HG02798 (cell line): ENCODE results near the gene ATP2B1.
"Not testable (repeated sequence)": the region's sequence is repeated elsewhere in the genome, so short reads cannot be mapped to it uniquely, and the experiment has no call there.

Experiments
- ATAC-seq: cut with Tn5 transposase; IDR thresholded peaks from one replicate; pipeline ENCODE4 v1.9.1; 2021; ENCODE audit warnings: mild to moderate bottlenecking; ENCODE audit not compliant: unreplicated experiment, poor library complexity

The ATP2B1 gene

DNA sequence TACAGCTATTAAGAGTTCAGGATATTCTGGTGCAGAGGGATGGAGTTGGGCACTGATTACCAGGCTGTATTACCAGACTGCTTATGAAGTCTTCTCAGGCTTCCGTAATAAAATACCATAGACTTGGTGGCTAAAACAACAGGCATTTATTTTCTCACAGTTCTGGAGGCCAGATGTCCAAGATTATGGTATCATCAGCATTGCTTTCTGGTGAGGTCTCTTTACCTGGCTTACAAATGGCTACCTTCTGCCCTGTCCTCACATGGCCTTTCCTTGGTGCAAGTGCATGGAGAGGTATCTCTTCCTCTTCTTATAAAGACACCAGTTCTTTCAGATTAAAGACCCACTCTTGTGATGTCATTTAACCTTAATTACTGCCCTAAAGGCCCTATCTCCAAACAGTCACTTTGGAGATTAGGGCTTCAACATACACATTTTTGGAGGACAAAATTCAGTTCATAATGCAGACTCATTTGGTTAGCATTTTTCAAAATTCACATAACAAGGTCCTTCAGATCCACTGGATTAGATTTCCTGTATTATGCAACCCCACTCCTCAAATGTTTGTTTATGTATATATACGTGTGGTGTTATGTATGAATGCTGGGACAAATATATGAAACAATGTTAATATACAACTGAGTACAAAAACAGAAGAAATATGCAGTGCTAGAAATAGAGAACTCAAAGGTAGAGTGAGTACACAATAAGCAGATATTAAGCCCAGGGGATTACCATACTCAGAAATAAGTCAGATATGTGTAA, 9.3 kb upstream of the ATP2B1 start:
- no peak for ATAC-seq

DNA sequence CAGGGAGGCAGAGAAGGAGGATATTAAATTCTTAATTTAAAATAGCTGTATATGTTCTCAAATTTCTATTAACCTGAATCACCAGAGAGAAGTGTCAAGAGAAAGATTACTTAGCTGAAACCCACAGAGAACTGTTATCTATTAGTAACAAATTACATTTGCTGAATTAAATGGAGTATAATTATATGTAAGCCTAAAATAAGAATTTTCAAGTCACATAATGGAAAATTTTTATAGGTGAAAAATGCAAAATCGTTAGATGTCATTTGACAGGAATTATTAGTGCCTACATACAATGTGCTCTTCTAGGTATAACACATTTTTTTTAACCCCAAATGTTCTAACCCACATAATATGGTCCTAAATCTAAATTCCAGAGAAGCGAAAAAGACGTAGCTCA, 4.1 kb upstream of the ATP2B1 start:
- ATAC-seq: no peak

DNA sequence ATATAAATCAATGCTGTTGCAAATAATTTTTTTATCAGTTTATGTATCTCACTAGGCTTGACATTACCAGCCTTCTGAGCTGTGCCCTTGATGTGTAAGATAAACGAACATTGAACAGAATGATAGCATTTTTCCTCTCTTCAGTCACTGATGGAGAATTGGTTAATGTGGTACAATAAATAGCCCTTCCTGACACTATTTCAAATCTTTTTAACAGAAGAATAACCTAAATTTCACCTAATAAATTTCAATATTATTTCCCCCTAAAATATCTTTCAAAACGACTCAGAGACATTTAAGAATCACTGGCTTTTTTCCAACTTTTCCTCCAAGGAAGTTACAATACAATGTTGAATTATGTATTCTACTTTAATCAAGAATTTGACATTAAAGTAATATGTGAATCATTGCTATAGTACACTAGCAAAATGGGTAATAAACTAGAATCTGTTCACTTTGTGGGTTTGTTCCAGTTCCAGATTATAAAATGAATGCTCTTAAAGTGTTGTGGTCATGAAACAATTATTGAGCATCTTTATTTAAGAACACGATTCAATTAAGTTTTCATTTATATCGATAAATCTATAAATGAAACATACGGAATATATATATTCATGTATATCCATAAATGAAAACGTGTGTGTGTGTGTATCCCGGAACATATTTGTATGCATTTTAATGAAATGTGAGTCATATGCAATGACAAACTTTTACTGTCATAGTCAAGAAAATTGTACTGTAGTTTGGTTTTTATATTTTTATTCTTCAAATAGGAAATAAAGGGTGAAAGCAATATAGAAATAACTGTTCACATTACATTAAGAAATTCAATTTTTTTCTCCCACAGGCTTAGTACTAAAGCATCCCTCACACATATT, 2.5 kb upstream of the ATP2B1 start:
- no peak for ATAC-seq

DNA sequence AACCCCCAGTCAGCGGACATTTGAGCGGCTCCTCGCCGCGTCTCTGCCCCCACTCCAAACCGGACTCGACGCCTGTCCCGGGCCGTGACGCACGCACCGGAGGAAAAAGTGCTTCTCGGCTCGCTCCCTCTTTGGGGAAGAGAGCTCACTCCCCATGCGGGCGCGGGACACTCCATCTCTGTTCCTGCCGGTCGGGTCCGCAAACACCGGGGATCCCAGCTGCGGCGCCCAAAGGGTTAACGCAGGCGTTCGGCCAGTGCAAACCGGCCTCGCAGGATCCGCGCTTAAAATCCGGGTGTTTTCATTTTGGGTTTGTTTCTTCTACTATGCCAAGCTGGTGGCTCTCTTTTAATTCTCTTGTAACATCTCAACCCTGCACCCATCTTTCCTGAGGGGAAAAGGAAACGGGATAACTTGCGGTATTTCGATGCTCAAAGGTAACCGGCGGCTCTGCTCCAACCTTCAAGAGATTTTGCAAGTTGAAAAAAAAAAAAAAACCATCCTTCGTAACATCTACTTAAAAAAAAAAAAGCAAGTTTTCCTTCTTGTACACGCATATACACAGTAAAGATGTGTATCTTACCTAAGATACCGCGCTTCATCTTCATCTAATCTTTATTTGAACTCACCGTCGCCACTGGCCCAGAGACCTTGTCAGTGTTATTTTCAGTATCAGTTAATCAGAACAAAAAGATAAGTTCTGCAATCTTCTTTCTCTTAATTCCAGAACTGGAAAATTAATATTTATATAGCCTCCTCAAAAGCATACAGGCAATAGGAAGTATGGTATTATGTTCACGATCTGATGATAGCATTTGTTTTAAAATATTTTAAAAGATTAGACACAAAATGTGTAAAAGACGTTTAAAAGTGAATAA, 1.6 kb upstream of the ATP2B1 start:
- no peak for ATAC-seq

DNA sequence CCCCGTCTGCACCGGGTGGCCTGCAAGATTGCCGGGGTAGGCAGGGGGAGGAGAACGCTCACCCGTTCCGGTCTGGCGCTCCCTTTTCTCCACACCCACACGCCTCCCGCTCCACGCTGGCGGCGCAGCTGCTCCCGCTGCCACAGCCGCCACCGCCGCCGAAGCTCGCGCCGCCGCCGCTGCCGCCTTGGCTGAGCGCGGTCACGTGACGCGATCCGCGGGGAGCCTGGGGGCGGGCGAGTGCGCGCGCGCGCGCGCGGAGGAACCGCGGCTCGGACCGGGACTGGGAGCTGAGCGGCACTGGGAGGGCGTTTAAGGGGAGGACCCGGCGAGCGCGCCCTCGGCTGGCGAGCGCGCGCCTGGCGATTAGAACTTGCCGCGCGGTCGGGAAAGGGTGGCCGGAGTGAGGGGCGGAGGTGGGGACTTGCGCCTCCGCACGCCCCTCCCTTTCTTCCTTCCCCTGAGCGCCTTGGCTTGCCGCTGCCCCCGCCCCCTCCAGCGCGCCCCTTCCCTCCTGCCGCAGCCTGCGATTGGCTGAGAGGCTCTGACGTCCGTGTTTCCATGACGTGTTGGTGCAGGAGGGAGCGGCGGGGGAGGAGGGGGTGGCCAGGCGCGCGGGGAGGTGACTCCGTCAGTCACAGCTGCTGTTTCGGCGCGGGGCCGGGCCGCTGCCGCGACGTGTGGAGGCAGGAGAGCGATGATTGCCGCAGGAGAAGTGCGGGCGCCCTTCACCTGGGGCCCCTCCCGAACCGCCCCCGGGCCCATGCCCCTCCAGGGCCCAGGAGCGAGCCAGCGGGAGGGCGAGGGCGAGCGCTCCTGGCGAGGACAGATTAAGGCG, 738 bp upstream of the ATP2B1 start:
- peak; percentile 74 for ATAC-seq

DNA sequence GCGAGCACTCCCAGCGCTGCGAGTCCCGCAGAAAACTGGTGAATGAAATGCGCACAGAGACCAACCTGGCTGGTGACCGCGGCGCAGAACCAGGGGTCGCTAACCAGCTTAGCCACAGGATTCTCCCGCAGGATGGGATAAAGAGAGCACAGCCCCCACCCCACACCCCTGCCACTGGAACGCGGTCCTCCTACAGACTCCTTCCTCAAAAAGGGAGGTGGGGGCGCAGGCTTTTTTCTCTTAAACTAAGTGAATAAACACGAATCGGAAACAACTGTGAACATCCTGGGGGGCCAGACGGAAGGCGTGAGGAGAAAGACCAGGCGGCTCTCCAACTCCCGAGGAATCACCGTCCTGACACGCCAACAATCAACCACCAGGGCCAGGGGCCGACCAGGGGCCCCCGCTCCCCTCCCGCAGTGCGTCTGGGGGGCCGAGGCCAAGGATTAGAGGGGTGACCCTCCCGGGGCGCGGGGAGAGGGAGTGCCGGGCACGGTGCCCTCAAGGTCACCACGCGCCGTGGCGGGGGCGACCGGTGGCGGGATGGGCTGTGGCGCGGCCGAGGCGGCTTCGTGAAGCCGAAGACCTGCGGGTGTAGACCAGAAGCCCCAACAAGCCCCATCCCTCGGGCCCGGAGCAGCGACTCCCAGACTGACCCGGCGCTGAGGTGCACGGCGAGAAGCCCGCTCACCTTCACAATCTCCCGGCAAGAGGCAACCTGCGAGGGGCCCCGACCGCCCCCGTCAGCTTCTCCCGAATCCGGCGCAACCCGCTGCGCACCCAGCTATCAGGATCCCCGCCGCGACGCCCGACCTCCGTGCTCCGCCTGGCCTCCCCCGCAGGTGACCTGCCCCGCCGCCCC, 704 bp downstream of the ATP2B1 start:
- peak; percentile 0 for ATAC-seq

DNA sequence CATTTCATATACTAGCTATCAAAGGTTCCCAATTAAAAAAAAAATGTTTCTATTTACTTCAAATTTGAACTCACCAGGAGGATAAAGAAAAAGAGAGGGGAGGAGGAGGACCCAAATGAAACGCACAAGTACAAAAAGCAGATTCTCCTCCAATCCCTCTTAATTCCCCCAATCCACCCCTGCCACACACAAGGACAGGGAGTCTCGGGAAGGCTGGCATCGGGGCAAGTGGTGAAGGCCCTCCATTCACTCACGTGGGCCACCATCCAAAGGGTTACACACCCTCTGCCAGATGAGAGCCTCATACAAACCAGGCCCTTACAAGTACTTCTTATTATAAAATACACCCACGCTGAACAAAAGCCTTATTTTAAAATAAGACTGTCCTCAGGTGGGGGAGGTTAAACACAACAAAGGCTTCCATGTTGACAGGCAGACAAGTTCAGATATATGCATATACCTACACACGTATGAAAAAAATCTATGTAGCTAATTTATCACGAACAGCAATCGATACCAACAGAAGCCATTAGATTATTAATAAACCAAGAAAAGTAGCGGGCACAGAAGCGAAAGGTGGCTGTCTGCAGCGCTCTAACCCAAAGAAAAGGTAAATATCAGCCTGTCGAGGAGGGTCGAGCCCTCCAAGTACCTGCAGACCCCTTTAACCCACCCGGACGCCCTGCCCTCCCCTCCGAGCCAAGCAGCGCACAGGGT, 1.5 kb downstream of the ATP2B1 start:
- no peak for ATAC-seq

DNA sequence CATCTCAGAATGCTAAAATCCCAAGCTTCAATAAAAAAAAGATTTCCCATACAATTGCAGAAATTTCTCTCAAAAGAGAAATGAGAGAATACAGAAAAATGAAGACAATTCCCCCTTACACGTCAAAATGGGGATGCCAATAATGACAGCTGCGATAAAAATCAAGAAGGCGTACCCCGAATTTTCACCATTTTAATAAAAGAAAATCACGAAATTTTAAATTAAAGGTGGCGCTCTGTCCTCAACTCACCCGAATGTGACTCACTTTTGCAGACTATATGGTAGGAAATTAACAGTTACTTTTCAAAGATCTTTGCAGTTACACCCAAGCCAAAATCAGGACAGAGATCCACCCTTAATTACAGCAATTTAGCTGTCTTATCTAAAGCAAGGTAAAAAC, 2.1 kb downstream of the ATP2B1 start:
- ATAC-seq: no peak

DNA sequence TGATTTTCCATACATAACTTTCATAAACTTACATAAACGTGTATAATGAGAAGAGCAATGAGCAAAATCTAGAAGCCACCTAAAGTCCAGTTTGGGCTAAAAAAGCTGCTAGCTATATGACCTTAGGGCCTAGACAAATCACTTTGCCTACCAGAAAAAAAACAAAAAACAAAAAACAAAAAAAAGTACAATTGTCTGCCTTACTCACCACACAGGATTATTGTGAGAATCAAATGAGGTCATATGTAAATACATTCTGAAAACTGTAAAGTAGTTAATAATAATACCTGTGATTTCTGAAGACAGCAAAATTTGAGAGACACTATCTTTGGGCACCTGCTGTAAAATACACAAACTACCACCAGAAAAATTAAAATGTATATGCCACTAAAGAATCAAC, 4.2 kb downstream of the ATP2B1 start:
- no peak for ATAC-seq

DNA sequence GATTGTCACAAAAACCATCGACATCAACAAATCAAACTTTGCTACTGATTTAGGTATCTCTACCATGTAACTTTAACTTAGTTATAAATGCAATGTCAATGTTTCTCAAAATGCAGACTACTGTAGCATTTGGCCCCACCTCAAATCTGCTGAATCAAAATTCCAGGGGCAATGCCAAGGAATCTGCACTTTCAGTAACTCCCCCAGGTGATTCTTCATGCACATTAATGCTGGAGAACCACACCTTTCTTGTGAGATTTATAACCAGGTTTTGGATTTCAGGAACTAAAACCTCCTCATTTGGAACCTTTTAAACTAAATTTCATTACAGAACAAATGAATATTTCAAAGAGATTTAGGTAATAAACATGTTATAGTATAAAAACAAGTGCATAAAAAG, 4.9 kb downstream of the ATP2B1 start:
- ATAC-seq: no peak

DNA sequence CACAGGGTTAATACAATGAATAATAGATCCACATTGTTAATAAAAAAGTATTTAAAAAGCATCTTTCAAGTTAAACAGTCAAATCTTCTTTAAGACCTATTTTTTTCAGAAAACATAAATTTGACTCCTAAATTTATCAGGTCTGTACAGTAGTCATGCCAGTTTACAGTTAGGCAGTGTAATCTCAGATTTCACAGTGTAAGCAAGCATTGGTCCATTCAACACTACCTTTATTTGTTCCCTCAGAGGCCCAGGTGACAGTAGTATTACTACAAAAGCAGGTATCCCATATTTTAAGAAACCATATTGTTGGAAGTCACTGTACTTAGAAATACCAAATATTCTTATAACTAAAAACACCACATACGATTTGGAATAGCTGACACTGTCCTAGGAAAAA, 6.1 kb downstream of the ATP2B1 start:
- no peak for ATAC-seq

DNA sequence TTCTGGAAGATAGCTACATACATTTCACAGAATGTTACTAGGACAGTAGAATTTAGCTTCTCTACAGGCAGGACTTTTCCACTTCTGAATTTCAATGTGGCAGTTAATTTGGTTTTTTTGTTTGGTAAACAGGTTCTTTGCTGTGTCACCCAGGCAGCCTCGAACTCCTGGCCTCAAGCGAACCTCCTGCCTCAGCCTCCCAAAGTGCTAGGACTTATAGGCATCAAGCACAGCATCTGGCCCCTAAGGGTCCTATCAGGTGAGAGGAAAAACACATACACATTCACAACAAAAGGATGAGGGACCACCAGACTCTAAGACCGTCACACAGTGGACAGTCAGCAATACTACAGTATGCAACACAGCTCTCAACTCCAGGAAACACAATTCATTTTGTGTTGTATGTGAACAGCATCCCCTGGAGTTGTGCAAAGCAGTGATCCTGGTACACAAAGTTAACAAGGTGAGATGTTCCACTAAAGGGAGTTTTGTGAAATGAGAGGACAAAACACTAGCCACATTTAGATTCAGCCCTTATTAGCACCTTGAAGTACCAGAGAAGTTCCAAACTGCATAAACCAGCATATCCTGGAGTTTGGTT, 6.9 kb downstream of the ATP2B1 start:
- no peak for ATAC-seq

DNA sequence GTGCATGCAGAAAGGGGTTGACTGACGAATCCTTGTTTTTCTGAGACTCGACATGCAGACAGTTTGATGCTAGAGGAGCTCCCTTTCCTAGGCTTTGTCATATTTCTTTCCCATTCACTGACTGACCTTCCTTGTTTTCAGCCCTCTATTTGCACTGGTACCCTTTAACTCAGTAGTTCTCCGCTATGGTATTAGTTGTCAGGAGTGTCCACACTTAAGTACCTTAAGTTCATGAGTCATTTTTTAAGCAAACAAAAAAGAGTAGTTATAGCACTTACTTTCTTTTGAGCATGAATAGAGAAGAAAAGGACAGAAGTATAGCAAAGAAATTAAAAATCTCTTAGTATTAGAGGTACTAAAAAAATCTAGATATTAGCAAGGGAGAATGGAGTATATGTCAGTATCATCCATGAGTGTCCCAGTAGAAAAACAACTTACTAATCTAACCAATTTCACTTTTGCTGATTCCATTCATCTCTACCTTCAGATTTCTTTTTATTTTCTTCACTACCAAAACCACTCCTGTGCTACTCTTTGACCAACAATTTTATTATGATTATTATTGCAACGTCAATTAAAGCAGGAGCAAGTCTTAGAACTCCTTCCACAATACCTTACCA, 8.3 kb downstream of the ATP2B1 start:
- ATAC-seq: no peak

DNA sequence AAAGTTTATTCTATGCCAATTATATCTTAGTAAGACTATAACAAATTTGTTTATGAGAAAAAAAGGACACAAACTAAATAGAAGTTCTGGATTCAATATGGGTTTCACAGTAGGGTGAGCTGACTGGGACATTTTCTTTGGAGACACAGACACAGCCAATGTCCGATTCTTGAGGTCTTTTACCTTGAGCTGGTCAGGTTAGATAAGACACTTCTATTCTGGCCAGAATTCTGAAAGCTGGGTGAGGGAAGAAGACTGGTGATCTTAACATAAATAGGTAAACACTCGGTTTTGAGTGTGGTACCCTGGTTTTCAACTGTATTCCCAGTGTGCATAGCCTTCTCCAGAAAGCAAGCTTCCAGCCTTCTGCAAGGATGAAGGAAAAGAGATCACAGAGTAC, 10.0 kb downstream of the ATP2B1 start:
- no peak for ATAC-seq

DNA sequence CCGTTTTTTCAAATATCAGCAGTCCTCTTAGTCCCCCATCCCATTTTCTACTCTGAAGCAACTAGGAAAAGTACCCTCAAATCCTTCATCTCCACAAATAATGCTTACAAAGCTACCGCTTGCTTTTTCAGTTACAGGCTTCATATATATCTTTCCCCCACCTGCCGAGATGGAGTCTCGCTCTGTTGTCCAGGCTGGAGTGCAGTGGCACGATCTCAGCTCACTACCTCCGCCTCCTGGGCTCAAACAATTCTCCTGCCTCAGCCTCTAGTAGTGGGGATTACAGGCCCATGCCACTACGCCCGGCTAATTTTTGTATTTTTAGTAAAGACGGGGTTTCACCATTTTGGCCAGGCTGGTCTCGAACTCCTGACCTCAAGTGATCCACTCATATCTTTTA, 10.9 kb downstream of the ATP2B1 start:
- not testable (repeated sequence) for ATAC-seq

DNA sequence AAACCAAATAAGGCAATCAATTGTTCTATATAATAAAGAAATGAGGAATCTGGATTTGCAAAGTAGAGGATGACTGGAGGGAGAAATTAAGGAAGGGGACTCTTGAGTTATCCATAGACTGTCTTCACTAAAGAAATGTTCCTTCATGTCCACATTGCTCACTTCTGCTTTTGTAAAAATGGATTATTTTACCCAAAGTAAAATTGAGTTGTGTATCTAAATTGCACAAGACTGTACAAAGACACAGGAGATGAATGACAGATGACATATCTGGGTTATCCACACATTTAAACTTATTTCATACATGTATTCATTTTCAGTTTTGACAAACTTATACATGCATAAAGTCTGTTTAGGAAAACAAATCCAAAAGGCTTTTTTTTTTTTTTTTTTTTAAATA, 11.3 kb downstream of the ATP2B1 start:
- no peak for ATAC-seq

DNA sequence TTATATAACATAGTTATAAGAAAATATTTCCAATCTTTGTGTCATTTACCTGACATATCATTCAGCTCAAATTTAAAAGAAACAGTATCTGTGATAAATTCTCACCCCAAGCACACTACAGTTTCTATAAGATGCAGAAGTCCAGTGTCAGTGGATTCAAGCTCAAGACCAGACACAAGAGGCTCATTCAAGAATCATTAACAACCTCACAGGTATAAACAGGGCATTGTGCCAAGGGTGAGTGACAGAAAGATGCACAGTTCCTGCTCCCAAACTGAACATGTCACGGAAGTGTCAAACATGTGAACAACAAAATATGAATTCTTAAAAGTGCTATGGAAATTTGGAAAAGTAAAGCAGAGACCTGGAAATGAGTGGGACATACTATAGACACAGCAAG, 12.8 kb downstream of the ATP2B1 start:
- peak; percentile 62 for ATAC-seq

DNA sequence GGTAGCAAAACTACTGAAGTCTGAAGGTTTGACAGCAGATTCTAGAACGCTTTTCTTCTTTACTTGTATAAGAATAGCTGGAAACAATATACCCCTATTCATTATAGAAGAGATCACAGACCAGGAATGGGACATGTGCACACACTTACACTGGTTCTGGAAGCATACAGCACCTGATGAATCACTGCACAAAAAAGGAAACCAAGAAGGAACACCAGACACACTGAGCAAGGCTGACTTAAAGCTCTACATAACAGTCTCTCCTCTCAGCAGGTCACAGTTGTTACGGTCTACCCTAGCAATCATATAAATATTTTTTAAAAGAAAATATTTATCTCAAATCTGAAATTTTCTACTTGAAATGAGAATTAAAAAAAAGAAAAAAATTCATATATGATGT, 13.5 kb downstream of the ATP2B1 start:
- no peak for ATAC-seq
